Stimulated activated CD4-positive, alpha-beta T cell treated with anti-CD3 and anti-CD28 coated beads, Interleukin-15, amount 100 ng/mL, for 24 hours (primary cell): ENCODE results near the gene KCNC1.

ENCODE experiments used
- DNase-seq: peaks from one replicate; pipeline ENCODE4 v3.0.0-alpha.2; 2020

Gene KCNC1

GRCh38 chr11:17760102-17761029, 25.8 kb downstream of the KCNC1 start:
- peak; percentile 34 for DNase-seq

GRCh38 chr11:17762309-17762974, 27.9 kb downstream of the KCNC1 start:
- DNase-seq: no peak

GRCh38 chr11:17763244-17763643, 28.7 kb downstream of the KCNC1 start:
- DNase-seq: no peak

GRCh38 chr11:17763703-17764102, 29.1 kb downstream of the KCNC1 start:
- no peak for DNase-seq

GRCh38 chr11:17764446-17765218, 30.1 kb downstream of the KCNC1 start:
- no peak for DNase-seq

GRCh38 chr11:17765356-17766072, 30.9 kb downstream of the KCNC1 start:
- no peak for DNase-seq

GRCh38 chr11:17766073-17766359, 31.4 kb downstream of the KCNC1 start:
- DNase-seq: no peak

GRCh38 chr11:17766590-17766989, 32.0 kb downstream of the KCNC1 start:
- DNase-seq: no peak

- DNase-seq: no peak
These were observed 32.8 kb downstream of the KCNC1 start for GRCh38 chr11:17767301-17767885.

GRCh38 chr11:17767914-17768313, 33.3 kb downstream of the KCNC1 start:
- DNase-seq: no peak

- no peak for DNase-seq
These were observed 34.0 kb downstream of the KCNC1 start for GRCh38 chr11:17768547-17768946.

GRCh38 chr11:17769218-17769617, 34.6 kb downstream of the KCNC1 start:
- no peak for DNase-seq

- DNase-seq: peak; percentile 12
These were observed 35.6 kb downstream of the KCNC1 start for GRCh38 chr11:17770048-17770652.

- DNase-seq: no peak
These were observed 36.3 kb downstream of the KCNC1 start for GRCh38 chr11:17770917-17771316.

- no peak for DNase-seq
These were observed 36.8 kb downstream of the KCNC1 start for GRCh38 chr11:17771415-17771814.

GRCh38 chr11:17771841-17772401, 37.3 kb downstream of the KCNC1 start:
- DNase-seq: no peak

GRCh38 chr11:17772704-17773600, 38.4 kb downstream of the KCNC1 start:
- no peak for DNase-seq

GRCh38 chr11:17773674-17774073, 39.1 kb downstream of the KCNC1 start:
- DNase-seq: no peak

- DNase-seq: no peak
These were observed 39.9 kb downstream of the KCNC1 start for GRCh38 chr11:17774232-17775034.

GRCh38 chr11:17775035-17775348, 40.4 kb downstream of the KCNC1 start:
- no peak for DNase-seq
